PC-3 (cell line): ENCODE data around the gene NKD1.

ENCODE experiments used
- EZH2 ChIP-seq: fragments of 300-600 bp; sonication (generic); IDR thresholded peaks from one replicate; pipeline ENCODE4 v1.6.1; 2017; ENCODE audit warnings: antibody characterized with exemption, mild to moderate bottlenecking, low read length; ENCODE audit not compliant: unreplicated experiment
- EZH2phosphoT487 ChIP-seq: fragments of 300-600 bp; sonication (generic); IDR thresholded peaks from 2 replicates; pipeline ENCODE4 v1.6.1; 2018; ENCODE audit warnings: mild to moderate bottlenecking, antibody characterized with exemption, low read length, borderline replicate concordance
- TF ChIP-seq, protein P1 (sequence below): fragments of 300-600 bp; sonication (generic); conservative IDR thresholded peaks from 2 replicates; pipeline ENCODE4 v1.5.1; 2017; ENCODE audit warnings: antibody characterized with exemption, low read depth, mild to moderate bottlenecking, low read length

DNA sequence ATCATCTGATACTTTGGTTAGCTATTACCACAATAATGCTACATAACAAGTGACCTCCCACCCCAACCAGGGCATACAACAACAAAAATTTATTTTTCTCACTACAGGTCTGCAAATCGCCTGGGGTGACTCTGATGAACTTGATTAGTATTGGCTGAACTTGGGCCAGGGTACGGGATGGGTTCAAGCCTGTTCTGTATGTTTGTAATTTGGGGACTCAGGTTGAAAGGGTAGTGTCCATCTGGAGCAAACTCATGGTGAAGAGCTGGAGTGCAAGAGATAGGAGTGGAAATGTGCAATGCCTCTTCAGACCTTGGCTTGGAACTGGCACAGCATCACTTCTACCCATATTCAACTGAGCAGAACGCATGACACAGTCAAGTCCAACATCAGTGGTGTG, 16.3 kb upstream of the NKD1 start:
- TF ChIP-seq, protein P1, sequence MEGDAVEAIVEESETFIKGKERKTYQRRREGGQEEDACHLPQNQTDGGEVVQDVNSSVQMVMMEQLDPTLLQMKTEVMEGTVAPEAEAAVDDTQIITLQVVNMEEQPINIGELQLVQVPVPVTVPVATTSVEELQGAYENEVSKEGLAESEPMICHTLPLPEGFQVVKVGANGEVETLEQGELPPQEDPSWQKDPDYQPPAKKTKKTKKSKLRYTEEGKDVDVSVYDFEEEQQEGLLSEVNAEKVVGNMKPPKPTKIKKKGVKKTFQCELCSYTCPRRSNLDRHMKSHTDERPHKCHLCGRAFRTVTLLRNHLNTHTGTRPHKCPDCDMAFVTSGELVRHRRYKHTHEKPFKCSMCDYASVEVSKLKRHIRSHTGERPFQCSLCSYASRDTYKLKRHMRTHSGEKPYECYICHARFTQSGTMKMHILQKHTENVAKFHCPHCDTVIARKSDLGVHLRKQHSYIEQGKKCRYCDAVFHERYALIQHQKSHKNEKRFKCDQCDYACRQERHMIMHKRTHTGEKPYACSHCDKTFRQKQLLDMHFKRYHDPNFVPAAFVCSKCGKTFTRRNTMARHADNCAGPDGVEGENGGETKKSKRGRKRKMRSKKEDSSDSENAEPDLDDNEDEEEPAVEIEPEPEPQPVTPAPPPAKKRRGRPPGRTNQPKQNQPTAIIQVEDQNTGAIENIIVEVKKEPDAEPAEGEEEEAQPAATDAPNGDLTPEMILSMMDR = no peak
- TF ChIP-seq EZH2 (no peak), EZH2phosphoT487 (no peak)
